ENCODE data around the gene CCDC27.

The CCDC27 gene

GRCh38 chr1:3759796-3760195 is 7.5 kb downstream of the CCDC27 start:
- DNase-seq (ENCODE audit: low spot score): no peak

DNA sequence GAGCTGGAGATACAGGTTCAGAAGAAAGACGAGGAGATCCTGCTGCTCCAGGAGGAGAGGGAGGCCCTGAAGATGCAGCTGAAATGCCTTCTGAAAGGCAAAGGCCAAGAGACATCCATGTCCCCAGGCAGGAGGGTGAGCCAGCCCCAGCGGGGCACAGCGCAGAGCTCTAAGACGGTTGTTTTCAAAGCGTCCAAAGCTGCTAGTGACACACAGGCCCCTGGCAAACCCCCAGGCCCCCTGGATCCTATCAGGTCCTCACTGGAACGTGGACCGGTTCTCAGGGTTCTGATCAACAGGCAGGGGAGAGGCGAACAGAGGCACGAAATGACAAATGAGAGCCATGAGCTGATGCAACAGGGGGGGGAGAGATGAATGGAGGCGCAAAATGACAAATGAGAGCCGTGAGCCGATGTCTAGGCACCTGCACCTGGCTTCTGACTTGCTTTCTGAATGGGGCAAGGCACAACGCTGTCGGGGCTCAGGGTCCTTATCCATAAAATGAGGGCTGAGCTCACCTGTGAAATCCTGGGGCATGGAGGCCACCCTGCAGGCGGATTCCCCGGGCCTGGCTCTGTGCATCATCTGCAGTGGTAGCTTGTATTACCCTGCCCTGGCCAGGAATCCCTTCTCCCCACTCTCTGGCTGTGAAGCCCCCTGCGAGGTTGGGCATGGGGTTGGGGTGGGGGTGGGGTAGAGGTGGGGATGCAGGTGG is 9.2 kb downstream of the CCDC27 start:
- no peak for DNase-seq (ENCODE audit: low spot score)

DNA sequence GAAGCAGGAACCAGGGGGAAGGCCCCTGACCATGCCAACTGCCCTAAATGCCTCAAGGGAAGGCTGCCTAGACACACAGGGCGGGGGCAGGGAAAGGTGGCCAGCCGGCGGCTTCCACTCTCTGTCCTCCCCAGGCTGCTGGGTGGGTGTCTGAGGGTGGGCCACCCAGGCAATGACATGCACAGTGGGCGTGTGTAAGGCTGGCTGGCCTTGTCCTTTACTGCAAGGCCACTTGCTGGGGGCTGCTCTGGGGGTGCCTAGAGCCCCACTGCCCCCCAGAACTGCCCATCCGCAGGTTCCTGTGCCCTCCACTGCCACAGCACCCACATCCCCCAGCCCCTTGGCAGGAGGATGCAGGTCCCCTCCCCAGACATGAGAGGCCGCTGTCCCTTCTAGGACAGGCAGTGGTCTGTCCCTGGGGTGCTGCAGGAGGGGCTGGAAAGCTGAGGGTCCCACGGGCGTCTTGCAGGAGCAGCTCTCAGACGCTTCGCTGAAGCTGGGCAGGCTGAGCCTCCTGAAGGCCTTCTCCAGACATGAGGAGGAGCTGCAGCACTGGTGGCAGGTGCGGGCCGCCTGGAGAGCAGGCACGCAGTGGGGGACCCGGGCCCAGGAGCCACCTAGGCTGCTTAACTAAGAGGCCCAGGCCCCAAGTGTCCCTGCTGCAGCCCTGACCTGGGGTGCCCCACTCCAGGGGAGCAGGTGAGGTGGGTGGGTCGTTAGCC is 10.1 kb downstream of the CCDC27 start:
- DNase-seq (ENCODE audit: low spot score): no peak

DNA sequence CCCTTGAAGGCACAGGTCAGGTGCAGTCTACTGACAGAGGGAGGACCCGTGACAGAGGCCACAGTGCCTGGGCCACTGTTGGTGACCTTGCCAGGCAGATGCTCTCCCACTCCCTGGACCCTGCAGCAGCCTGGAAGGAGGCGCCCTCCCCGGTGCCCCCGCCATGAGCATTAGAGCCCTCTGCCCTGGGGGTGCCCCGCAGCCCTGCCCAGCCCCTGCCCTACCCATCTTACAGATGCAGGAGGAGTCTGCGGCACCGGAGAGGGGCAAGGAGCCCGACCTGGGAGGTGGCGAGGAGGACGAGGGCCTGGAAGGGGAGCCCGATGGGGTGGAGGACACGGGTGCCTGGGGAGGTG is 10.6 kb downstream of the CCDC27 start:
- DNase-seq (ENCODE audit: low spot score): no peak

DNA sequence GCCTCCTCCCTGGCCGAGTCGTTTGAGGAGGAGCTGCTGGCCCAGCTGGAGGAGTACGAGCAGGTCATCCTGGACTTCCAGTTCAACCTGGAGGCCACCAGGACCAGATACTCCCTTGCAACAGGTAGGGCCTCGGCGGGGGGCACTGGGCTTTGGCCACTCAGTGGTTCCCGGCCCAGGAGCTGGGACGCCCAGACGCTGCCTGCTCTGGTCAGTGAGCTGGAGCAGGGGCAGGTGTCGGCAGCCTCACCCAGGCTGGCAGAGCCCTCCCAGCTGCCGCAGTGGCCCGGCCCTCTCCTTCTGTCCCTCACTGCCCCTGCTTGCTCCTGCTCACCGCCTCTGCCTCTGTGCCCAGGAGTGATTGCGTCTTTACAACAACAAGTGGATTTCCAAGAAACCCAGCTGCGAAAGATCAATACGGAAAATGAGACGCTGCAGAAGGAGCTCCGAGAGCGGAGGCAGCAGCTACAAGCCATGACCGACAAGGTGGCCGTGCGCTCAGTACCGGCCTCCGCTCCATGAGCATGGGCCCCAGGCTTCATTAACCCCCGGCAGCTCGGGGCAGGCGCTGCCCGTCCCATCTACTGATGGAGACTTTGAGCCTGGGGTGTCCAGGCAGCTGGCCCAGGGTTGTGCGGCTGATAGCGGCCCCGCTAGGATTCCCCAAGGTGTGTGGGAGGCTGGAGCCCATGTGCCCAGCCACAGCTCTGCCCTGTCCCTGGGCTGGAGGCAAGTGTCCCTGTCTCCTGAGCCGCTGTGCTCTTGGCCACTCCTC is 11.3 kb downstream of the CCDC27 start:
- DNase-seq (ENCODE audit: low spot score): no peak

DNA sequence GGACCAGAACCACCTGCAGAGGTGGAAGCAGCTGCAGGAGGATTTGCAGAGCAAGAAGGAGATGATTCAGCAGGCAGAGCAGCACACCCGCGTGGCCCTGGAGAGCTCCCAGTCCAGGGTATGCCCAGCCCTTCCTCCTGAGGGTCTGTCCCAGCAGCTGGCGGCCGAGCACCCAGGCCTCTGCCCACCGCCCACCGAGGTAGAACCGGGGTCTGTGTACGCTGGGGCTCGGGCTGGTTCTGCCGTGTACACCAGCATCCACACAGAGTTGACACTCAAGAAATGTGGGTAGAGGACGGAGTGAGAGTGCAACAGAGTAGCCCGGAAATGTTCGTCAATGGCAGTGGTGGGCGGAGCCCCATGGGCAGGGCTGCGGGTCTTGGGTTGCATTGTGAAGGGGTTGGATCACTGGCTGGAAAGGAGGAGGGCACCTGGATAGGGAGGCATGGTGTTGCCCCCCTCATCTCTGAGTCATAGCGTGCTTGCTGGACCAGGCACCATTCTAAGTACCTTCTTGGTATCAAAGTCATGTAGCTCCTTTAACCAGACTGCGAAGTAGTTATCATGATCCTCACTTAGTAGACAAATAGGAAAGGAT is 15.2 kb downstream of the CCDC27 start:
- DNase-seq (ENCODE audit: low spot score): no peak

DNA sequence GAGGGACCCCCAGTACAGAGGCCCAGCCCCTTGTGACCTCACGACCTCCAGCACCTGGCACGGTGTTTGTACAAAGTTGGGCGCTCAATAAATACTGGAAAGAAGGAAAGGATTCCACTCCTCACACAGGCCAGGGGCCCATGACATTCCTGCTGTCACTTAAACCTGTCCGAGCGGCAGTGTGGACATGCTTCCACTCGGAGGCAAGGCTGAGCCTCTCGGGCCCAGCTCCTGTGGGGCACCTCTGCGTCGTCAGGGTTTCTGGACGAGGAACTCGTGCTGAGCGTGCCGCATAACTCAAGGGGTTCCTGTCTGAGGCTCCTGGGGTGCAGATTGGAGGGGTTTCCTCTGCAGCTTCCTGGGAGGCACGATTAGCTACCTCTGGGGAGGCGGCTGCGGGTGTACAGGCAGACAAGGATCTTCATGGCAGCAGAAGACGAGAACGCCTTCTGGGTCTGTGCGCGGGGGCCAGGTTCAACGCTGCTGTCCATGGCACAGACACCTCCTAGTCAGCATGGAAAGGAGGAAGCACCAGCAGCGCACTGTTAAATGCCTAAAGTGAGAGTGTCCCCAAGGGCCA is 16.7 kb downstream of the CCDC27 start:
- no peak for DNase-seq (ENCODE audit: low spot score)

- DNase-seq (ENCODE audit: low spot score): no peak
Observed at GRCh38 chr1:3770047-3770765, 18.0 kb downstream of the CCDC27 start.

DNA sequence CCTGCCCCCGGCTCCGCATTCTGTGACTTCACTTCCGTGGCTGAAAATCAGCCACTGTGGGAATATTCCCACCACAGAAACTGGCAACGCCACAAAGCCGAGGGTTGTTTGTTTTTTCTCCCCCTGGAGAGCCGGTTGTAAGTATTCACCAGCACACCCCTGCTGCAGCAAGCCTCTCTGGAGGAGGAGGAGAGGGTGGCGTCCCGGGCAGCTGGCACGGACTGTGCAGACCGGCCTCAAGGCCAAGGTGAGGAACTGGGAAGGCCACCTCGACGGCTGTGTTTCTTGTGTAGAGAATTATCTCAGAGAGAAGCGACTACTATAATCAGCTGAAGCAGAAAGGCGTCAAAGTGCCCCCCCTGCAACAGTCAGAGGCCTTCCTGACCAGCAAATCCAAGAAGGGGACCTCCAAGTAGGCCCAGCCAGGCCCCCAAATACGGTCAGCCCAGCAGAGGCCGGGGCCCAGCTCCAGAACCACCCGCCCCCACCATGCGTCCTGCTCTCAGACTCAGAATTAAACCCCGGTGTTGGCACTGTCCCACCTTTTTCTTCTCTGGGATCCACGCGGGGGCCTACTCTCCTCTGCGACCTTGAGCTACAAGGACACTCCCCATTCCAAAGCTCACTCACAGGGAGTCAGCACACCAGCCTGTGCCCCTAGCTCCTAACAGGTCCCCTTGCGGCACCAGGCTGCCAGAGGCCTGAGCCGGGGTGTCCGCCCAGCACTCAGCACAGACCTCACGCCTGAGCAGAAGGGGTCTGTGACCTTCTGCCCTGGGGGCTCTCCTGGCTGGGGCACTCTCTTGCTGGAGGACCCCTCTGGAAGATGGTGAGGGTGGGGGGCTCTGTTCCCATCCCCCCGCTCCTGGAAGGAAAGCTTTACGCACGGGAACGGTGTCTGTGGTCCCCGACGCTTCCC is 19.1 kb downstream of the CCDC27 start:
- DNase-seq (ENCODE audit: low spot score): no peak

- DNase-seq (ENCODE audit: low spot score): peak; percentile 80
Observed at GRCh38 chr1:3772027-3772714, 19.9 kb downstream of the CCDC27 start.

- DNase-seq (ENCODE audit: low spot score): no peak
Observed at GRCh38 chr1:3772715-3773571, 20.7 kb downstream of the CCDC27 start, which contains the start of gene SMIM1. SMIM1 (plus strand) TSS chr1:3772749; CDS start chr1:3775374, 2,625 bp downstream.

GRCh38 chr1:3773572-3774275 is 21.5 kb downstream of the CCDC27 start:
- no peak for DNase-seq (ENCODE audit: low spot score)

DNA sequence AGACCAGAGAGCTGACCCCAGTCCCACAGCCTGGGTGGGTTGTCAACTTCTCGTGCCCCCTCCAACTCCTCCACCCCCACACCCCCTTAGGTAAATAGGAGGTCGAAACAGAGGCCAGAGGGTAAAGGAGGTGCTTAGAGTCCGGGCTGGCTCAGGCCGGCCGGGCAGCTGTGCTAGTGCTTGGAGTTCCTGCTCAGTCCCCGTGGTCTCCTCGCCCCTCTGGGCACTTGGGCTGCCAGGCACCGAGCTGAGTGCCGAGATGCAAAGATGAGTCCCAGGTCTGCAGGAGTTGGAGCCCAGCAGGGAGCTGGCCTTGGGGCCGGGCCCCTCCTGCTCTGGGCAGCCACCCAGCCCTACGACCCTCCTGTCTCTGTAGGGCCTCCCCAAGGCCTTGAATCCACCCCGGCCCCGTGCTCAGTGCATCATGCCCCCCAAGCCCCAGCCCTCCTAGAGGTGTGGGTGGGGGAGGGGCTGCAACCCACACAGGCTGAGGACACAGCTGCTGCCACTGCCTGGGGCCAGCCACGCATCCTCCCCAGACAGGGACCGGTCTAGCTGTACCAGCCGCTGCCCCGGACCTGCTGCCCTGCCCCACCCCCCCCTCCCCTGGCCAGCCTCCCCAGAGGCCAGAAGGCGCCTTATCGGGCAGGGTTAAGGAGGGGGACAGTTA is 22.2 kb downstream of the CCDC27 start:
- no peak for DNase-seq (ENCODE audit: low spot score)

- no peak for DNase-seq (ENCODE audit: low spot score)
Observed at GRCh38 chr1:3774946-3775489, 22.8 kb downstream of the CCDC27 start.

- DNase-seq (ENCODE audit: low spot score): peak; percentile 65
Observed at GRCh38 chr1:3775490-3776230, 23.4 kb downstream of the CCDC27 start.

GRCh38 chr1:3776231-3776961 is 24.1 kb downstream of the CCDC27 start:
- no peak for DNase-seq (ENCODE audit: low spot score)
